Mucosa of gallbladder (tissue), 1 donor: Measurements from ENCODE around the gene INHA. TPM values are rescaled to one million over a fixed set of nuclear protein-coding genes. Genes with fewer than 3 reads are reported as not detected.

ENCODE experiments used
- DNase-seq: peaks from one replicate; pipeline ENCODE4 v3.0.0-alpha.2; 2020; ENCODE audit warnings: low spot score
- total RNA-seq: library from RNA; stranded (reverse); gene quantifications from one replicate; pipeline ENCODE4 v1.2.1, GENCODE V29; 2021
- donor health status: DM: no; HTN: no; CAD: no.

The INHA gene
- total RNA-seq, 1 donor from 2014 or later, result 0.37 TPM

- DNase-seq, result no peak
Observed at GRCh38 chr2:219611866-219612576, 39.9 kb downstream of the INHA start.

GRCh38 chr2:219612577-219613286 lies 40.6 kb downstream of the INHA start:
- no peak for DNase-seq

- DNase-seq, result no peak
Observed at GRCh38 chr2:219613461-219614070, 41.5 kb downstream of the INHA start.

- DNase-seq, result no peak
Observed at GRCh38 chr2:219614076-219614860, 42.2 kb downstream of the INHA start.

GRCh38 chr2:219615036-219615435 lies 42.9 kb downstream of the INHA start:
- no peak for DNase-seq

GRCh38 chr2:219615894-219616293 lies 43.8 kb downstream of the INHA start:
- no peak for DNase-seq

- DNase-seq, result no peak
Observed at GRCh38 chr2:219616550-219616949, 44.4 kb downstream of the INHA start.

- no peak for DNase-seq
Observed at GRCh38 chr2:219618733-219619122, 46.6 kb downstream of the INHA start.

- DNase-seq, result no peak
Observed at GRCh38 chr2:219619235-219619634, 47.1 kb downstream of the INHA start.

GRCh38 chr2:219620546-219620945 lies 48.4 kb downstream of the INHA start:
- DNase-seq, result no peak

- no peak for DNase-seq
Observed at GRCh38 chr2:219621935-219622334, 49.8 kb downstream of the INHA start.

GRCh38 chr2:219622472-219622871 lies 50.4 kb downstream of the INHA start:
- no peak for DNase-seq

- DNase-seq, result no peak
Observed at GRCh38 chr2:219624565-219624964, 52.5 kb downstream of the INHA start.

- DNase-seq, result no peak
Observed at GRCh38 chr2:219625179-219625578, 53.1 kb downstream of the INHA start.

Other genes with a start within 250 kb of the INHA start
- gene RESP18, start 239.6 kb upstream of the INHA start, total RNA-seq, result not detected
- gene DNPEP, start 184.4 kb upstream of the INHA start, total RNA-seq, result 58.5 TPM
- 3,602 TPM for gene DES, start 153.9 kb upstream of the INHA start, total RNA-seq
- gene SPEG, start 137.5 kb upstream of the INHA start, total RNA-seq, result 80.5 TPM
- 49.2 TPM for gene GMPPA, start 73.4 kb upstream of the INHA start, total RNA-seq
- gene ASIC4, start 57.8 kb upstream of the INHA start, total RNA-seq, result not detected
- 103 TPM for gene CHPF, start 28.5 kb upstream of the INHA start, total RNA-seq
- gene TMEM198, start 28.3 kb upstream of the INHA start, total RNA-seq, result 4.4 TPM
- gene OBSL1, start 771 bp upstream of the INHA start, total RNA-seq, result 57.8 TPM
- gene STK11IP, start 25.5 kb downstream of the INHA start, total RNA-seq, result 44.4 TPM
- gene SLC4A3, start 55.3 kb downstream of the INHA start, total RNA-seq, result 7.3 TPM